HFF-Myc (cell line): Measurements from ENCODE around the gene TNNT1.

Source experiments
- DNase-seq: peaks from one replicate; pipeline ENCODE4 v3.0.0-alpha.2; 2011; ENCODE audit warnings: low read depth; ENCODE audit errors: extremely low read depth
- H3K4me3 ChIP-seq: replicated peaks from 2 replicates; pipeline ENCODE4 v1.5.1; 2011; ENCODE audit warnings: low read depth, mild to moderate bottlenecking, control low read depth, low read length
- CTCF ChIP-seq: IDR thresholded peaks from 2 replicates; pipeline ENCODE4 v1.5.1; 2012; ENCODE audit warnings: mild to moderate bottlenecking, low read depth, low read length, control low read depth; ENCODE audit errors: missing control alignments

TNNT1 gene

GRCh38 chr19:55152017-55152416, 3.0 kb upstream of the TNNT1 start:
- no peak for TF ChIP-seq CTCF
- H3K4me3 ChIP-seq = no peak overlapping the region
- no peak for DNase-seq

- no peak for TF ChIP-seq CTCF
- no peak overlapping the region for H3K4me3 ChIP-seq
- DNase-seq = no peak
Measured at GRCh38 chr19:55147545-55148251, 1.3 kb downstream of the TNNT1 start.

- DNase-seq = no peak
- TF ChIP-seq CTCF = no peak
- H3K4me3 ChIP-seq = peak overlapping the region; percentile 20; the same call in 1 of the 2 replicates
Measured at GRCh38 chr19:55146705-55147273, 2.2 kb downstream of the TNNT1 start.

- no peak for DNase-seq
- peak overlapping the region; percentile 20; the same call in 1 of the 2 replicates for H3K4me3 ChIP-seq
- TF ChIP-seq CTCF = peak; percentile 61
Measured at GRCh38 chr19:55146078-55146704, 2.8 kb downstream of the TNNT1 start.

- no peak for TF ChIP-seq CTCF
- no peak overlapping the region for H3K4me3 ChIP-seq
- DNase-seq = no peak
Measured at GRCh38 chr19:55145232-55145631, 3.8 kb downstream of the TNNT1 start.

GRCh38 chr19:55141696-55142095, 7.3 kb downstream of the TNNT1 start:
- no peak for TF ChIP-seq CTCF
- no peak overlapping the region for H3K4me3 ChIP-seq
- DNase-seq = no peak

- no peak for DNase-seq
- no peak overlapping the region for H3K4me3 ChIP-seq
- TF ChIP-seq CTCF = no peak
Measured at GRCh38 chr19:55137915-55138314, 11.1 kb downstream of the TNNT1 start.
